Measurements from ENCODE around the gene NAV2. TPM values are rescaled to one million over a fixed set of nuclear protein-coding genes. Genes with fewer than 3 reads are reported as not detected.

The NAV2 gene
- polyA plus RNA-seq, 1 donor = 8.1 TPM

- DNase-seq = peak in 1 of 2 donors; percentile 31
- Histone ChIP-seq H3K4me3 (ENCODE audit: low read length) (no peak overlapping the region), H3K36me3 (ENCODE audit: control insufficient read depth, insufficient read depth, low read length) (no peaks in the 10 kb centered on the region), H3K9me3 (ENCODE audit: control insufficient read depth, low read depth, low read length) (no peaks in the 10 kb centered on the region), H3K27me3 (ENCODE audit: control insufficient read depth, insufficient read depth, low read length) (no peaks in the 10 kb centered on the region), H3K27ac (ENCODE audit: low read length) (no peak overlapping the region), H3K4me1 (ENCODE audit: control insufficient read depth, insufficient read depth, low read length) (no peaks in the 10 kb centered on the region)
- WGBS (ENCODE audit: insufficient coverage, low lambda C conversion rate) = no CpG with 5 or more reads among the region's 11 CpGs
Measured at GRCh38 chr11:19730373-19730772, 17.7 kb downstream of the NAV2 start.

- Histone ChIP-seq H3K4me3 (ENCODE audit: low read length) (no peak overlapping the region), H3K36me3 (ENCODE audit: control insufficient read depth, insufficient read depth, low read length) (no peaks in the 10 kb centered on the region), H3K4me1 (ENCODE audit: control insufficient read depth, insufficient read depth, low read length) (no peaks in the 10 kb centered on the region), H3K27me3 (ENCODE audit: control insufficient read depth, insufficient read depth, low read length) (no peaks in the 10 kb centered on the region), H3K27ac (ENCODE audit: low read length) (no peak overlapping the region), H3K9me3 (ENCODE audit: control insufficient read depth, low read depth, low read length) (no peaks in the 10 kb centered on the region)
- DNase-seq = no peak
- WGBS (ENCODE audit: insufficient coverage, low lambda C conversion rate) = 88% methylated on average over 1 of the region's 2 CpGs
Measured at GRCh38 chr11:19734171-19734570, 21.5 kb downstream of the NAV2 start.

- DNase-seq = no peak
- H3K36me3 ChIP-seq (ENCODE audit: control insufficient read depth, insufficient read depth, low read length) = no peaks in the 10 kb centered on the region
- no CpG with 5 or more reads among the region's 7 CpGs for WGBS (ENCODE audit: insufficient coverage, low lambda C conversion rate)
- H3K27me3 ChIP-seq (ENCODE audit: control insufficient read depth, insufficient read depth, low read length) = no peaks in the 10 kb centered on the region
- no peak overlapping the region for H3K27ac ChIP-seq (ENCODE audit: low read length)
- H3K4me1 ChIP-seq (ENCODE audit: control insufficient read depth, insufficient read depth, low read length) = no peaks in the 10 kb centered on the region
- H3K9me3 ChIP-seq (ENCODE audit: control insufficient read depth, low read depth, low read length) = no peaks in the 10 kb centered on the region
- H3K4me3 ChIP-seq (ENCODE audit: low read length) = no peak overlapping the region
Measured at GRCh38 chr11:19735157-19735908, 22.7 kb downstream of the NAV2 start.

- Histone ChIP-seq H3K36me3 (ENCODE audit: control insufficient read depth, insufficient read depth, low read length) (no peaks in the 10 kb centered on the region), H3K27ac (ENCODE audit: low read length) (no peak overlapping the region)
- 70% methylated on average over 2 of the region's 2 CpGs for WGBS (ENCODE audit: insufficient coverage, low lambda C conversion rate)
Measured at GRCh38 chr11:19735909-19736498, 23.4 kb downstream of the NAV2 start.

GRCh38 chr11:19736831-19737230 is 24.2 kb downstream of the NAV2 start:
- no peak for DNase-seq
- Histone ChIP-seq H3K27ac (ENCODE audit: low read length) (no peak overlapping the region), H3K4me3 (ENCODE audit: low read length) (no peak overlapping the region), H3K27me3 (ENCODE audit: control insufficient read depth, insufficient read depth, low read length) (no peaks in the 10 kb centered on the region), H3K36me3 (ENCODE audit: control insufficient read depth, insufficient read depth, low read length) (no peaks in the 10 kb centered on the region), H3K9me3 (ENCODE audit: control insufficient read depth, low read depth, low read length) (no peaks in the 10 kb centered on the region), H3K4me1 (ENCODE audit: control insufficient read depth, insufficient read depth, low read length) (no peaks in the 10 kb centered on the region)
- WGBS (ENCODE audit: insufficient coverage, low lambda C conversion rate) = no CpG with 5 or more reads among the region's 3 CpGs

More at GRCh38 chr11:19735909-19736498, 23.4 kb downstream of the NAV2 start:
- Histone ChIP-seq H3K9me3 (ENCODE audit: control insufficient read depth, low read depth, low read length) (no peaks in the 10 kb centered on the region), H3K4me1 (ENCODE audit: control insufficient read depth, insufficient read depth, low read length) (no peaks in the 10 kb centered on the region), H3K27me3 (ENCODE audit: control insufficient read depth, insufficient read depth, low read length) (no peaks in the 10 kb centered on the region), H3K4me3 (ENCODE audit: low read length) (no peak overlapping the region)
- no peak for DNase-seq

GRCh38 chr11:19737575-19737974 is 24.9 kb downstream of the NAV2 start:
- no CpG with 5 or more reads among the region's 4 CpGs for WGBS (ENCODE audit: insufficient coverage, low lambda C conversion rate)
- no peaks in the 10 kb centered on the region for H3K9me3 ChIP-seq (ENCODE audit: control insufficient read depth, low read depth, low read length)
- no peak for DNase-seq
- no peaks in the 10 kb centered on the region for H3K36me3 ChIP-seq (ENCODE audit: control insufficient read depth, insufficient read depth, low read length)
- H3K4me1 ChIP-seq (ENCODE audit: control insufficient read depth, insufficient read depth, low read length) = no peaks in the 10 kb centered on the region
- H3K27me3 ChIP-seq (ENCODE audit: control insufficient read depth, insufficient read depth, low read length) = no peaks in the 10 kb centered on the region
- H3K4me3 ChIP-seq (ENCODE audit: low read length) = no peak overlapping the region
- no peak overlapping the region for H3K27ac ChIP-seq (ENCODE audit: low read length)

- no peak overlapping the region for H3K4me3 ChIP-seq (ENCODE audit: low read length)
- no CpG with 5 or more reads among the region's 3 CpGs for WGBS (ENCODE audit: insufficient coverage, low lambda C conversion rate)
- H3K4me1 ChIP-seq (ENCODE audit: control insufficient read depth, insufficient read depth, low read length) = no peaks in the 10 kb centered on the region
- H3K27me3 ChIP-seq (ENCODE audit: control insufficient read depth, insufficient read depth, low read length) = no peaks in the 10 kb centered on the region
- H3K36me3 ChIP-seq (ENCODE audit: control insufficient read depth, insufficient read depth, low read length) = no peaks in the 10 kb centered on the region
- H3K27ac ChIP-seq (ENCODE audit: low read length) = no peak overlapping the region
- DNase-seq = no peak
- no peaks in the 10 kb centered on the region for H3K9me3 ChIP-seq (ENCODE audit: control insufficient read depth, low read depth, low read length)
Measured at GRCh38 chr11:19738124-19738523, 25.5 kb downstream of the NAV2 start.

- no peak for DNase-seq
- WGBS (ENCODE audit: insufficient coverage, low lambda C conversion rate) = no CpG with 5 or more reads among the region's 4 CpGs
- no peaks in the 10 kb centered on the region for H3K27me3 ChIP-seq (ENCODE audit: control insufficient read depth, insufficient read depth, low read length)
- no peaks in the 10 kb centered on the region for H3K36me3 ChIP-seq (ENCODE audit: control insufficient read depth, insufficient read depth, low read length)
- H3K27ac ChIP-seq (ENCODE audit: low read length) = no peak overlapping the region
- H3K4me1 ChIP-seq (ENCODE audit: control insufficient read depth, insufficient read depth, low read length) = no peaks in the 10 kb centered on the region
- no peak overlapping the region for H3K4me3 ChIP-seq (ENCODE audit: low read length)
- no peaks in the 10 kb centered on the region for H3K9me3 ChIP-seq (ENCODE audit: control insufficient read depth, low read depth, low read length)
Measured at GRCh38 chr11:19739872-19740271, 27.2 kb downstream of the NAV2 start.

GRCh38 chr11:19740586-19740985 is 27.9 kb downstream of the NAV2 start:
- Histone ChIP-seq H3K9me3 (ENCODE audit: control insufficient read depth, low read depth, low read length) (no peaks in the 10 kb centered on the region), H3K4me3 (ENCODE audit: low read length) (no peak overlapping the region), H3K27me3 (ENCODE audit: control insufficient read depth, insufficient read depth, low read length) (no peaks in the 10 kb centered on the region), H3K4me1 (ENCODE audit: control insufficient read depth, insufficient read depth, low read length) (no peaks in the 10 kb centered on the region), H3K36me3 (ENCODE audit: control insufficient read depth, insufficient read depth, low read length) (no peaks in the 10 kb centered on the region), H3K27ac (ENCODE audit: low read length) (no peak overlapping the region)
- no peak for DNase-seq
- WGBS (ENCODE audit: insufficient coverage, low lambda C conversion rate) = no CpG with 5 or more reads among the region's 1 CpG

- no CpG with 5 or more reads among the region's 2 CpGs for WGBS (ENCODE audit: insufficient coverage, low lambda C conversion rate)
- Histone ChIP-seq H3K4me3 (ENCODE audit: low read length) (no peak overlapping the region), H3K27ac (ENCODE audit: low read length) (no peak overlapping the region), H3K9me3 (ENCODE audit: control insufficient read depth, low read depth, low read length) (no peaks in the 10 kb centered on the region), H3K27me3 (ENCODE audit: control insufficient read depth, insufficient read depth, low read length) (no peaks in the 10 kb centered on the region), H3K36me3 (ENCODE audit: control insufficient read depth, insufficient read depth, low read length) (no peaks in the 10 kb centered on the region), H3K4me1 (ENCODE audit: control insufficient read depth, insufficient read depth, low read length) (no peaks in the 10 kb centered on the region)
- DNase-seq = peak; percentile 61 to 64
Measured at GRCh38 chr11:19742588-19743292, 30.1 kb downstream of the NAV2 start.
